K562 (cell line): ENCODE results near the gene CSNK1A1L.

Experiments
- GABPB1 ChIP-seq: sonication (generic); formaldehyde crosslinking; IDR thresholded peaks from 2 replicates; pipeline ENCODE4 v1.8.0; 2022; ENCODE audit warnings: mild to moderate bottlenecking, missing genetic modification reagents
- OTX1 ChIP-seq: fragments of 450-650 bp; formaldehyde crosslinking; IDR thresholded peaks from 2 replicates; pipeline ENCODE4 v1.4.0; 2022; ENCODE audit warnings: mild to moderate bottlenecking
- PHF20 ChIP-seq: fragments of 450-650 bp; IDR thresholded peaks from 2 replicates; pipeline ENCODE4 v1.6.1; 2018; ENCODE audit not compliant: partially characterized antibody
- PML ChIP-seq: IDR thresholded peaks from 2 replicates; pipeline ENCODE4 v1.6.1; 2012; ENCODE audit warnings: low read length, inconsistent platforms
- POLR2A ChIP-seq: fragments of 450-650 bp; conservative IDR thresholded peaks from 2 replicates; pipeline ENCODE4 v1.6.1; 2016
- RBM15 ChIP-seq: fragments of 200-400 bp; formaldehyde crosslinking; IDR thresholded peaks from 2 replicates; pipeline ENCODE4 v1.6.1; 2018; ENCODE audit warnings: mild to moderate bottlenecking, low read length, moderate library complexity; ENCODE audit not compliant: insufficient read depth
- RUNX1 ChIP-seq: sonication (generic); IDR thresholded peaks from 2 replicates; pipeline ENCODE4 v1.6.1; 2016; ENCODE audit warnings: antibody characterized with exemption, low read depth
- ZNF175 ChIP-seq: fragments of 200-800 bp; sonication (Bioruptor generic); IDR thresholded peaks from 2 replicates; pipeline ENCODE4 v1.6.1; 2016; ENCODE audit warnings: low read depth, mild to moderate bottlenecking, missing genetic modification characterization, missing compliant biosample characterization
- ZNF609 ChIP-seq: sonication (generic); formaldehyde crosslinking; IDR thresholded peaks from 2 replicates; pipeline ENCODE4 v1.8.1; 2023; ENCODE audit warnings: missing genetic modification reagents, mild to moderate bottlenecking, borderline replicate concordance
- TF ChIP-seq, protein P1 (sequence below), 3 experiments: IDR thresholded peaks in 2 of 3; conservative IDR thresholded peaks in 1 of 3; 2 replicates each; pipeline ENCODE4 v1.5.1; 2011 to 2012; ENCODE audit warnings: low read length in 3 of 3, mild to moderate bottlenecking in 3 of 3, control low read depth in 2 of 3, improper control_type of control experiment in 1 of 3, inconsistent platforms in 1 of 3, low read depth in 1 of 3, mixed read lengths in 1 of 3, moderate library complexity in 1 of 3; ENCODE audit not compliant: insufficient read depth in 2 of 3

GRCh38 chr13:37144661-37145060 is 39.2 kb upstream of the CSNK1A1L start:
- TF ChIP-seq GABPB1 (CRISPR knock-in tag): no peak
- TF ChIP-seq, protein P1, sequence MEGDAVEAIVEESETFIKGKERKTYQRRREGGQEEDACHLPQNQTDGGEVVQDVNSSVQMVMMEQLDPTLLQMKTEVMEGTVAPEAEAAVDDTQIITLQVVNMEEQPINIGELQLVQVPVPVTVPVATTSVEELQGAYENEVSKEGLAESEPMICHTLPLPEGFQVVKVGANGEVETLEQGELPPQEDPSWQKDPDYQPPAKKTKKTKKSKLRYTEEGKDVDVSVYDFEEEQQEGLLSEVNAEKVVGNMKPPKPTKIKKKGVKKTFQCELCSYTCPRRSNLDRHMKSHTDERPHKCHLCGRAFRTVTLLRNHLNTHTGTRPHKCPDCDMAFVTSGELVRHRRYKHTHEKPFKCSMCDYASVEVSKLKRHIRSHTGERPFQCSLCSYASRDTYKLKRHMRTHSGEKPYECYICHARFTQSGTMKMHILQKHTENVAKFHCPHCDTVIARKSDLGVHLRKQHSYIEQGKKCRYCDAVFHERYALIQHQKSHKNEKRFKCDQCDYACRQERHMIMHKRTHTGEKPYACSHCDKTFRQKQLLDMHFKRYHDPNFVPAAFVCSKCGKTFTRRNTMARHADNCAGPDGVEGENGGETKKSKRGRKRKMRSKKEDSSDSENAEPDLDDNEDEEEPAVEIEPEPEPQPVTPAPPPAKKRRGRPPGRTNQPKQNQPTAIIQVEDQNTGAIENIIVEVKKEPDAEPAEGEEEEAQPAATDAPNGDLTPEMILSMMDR (IDR thresholded peaks at IDR 0.05 in 2 of 3, conservative IDR thresholded peaks at IDR 0.05 in 1 of 3; ENCODE audit: insufficient read depth in 2 of 3, low read depth in 1 of 3, low read length in 3 of 3): no peak
- TF ChIP-seq POLR2A: no peak
- no peak for TF ChIP-seq ZNF609 (CRISPR knock-in tag)
- TF ChIP-seq OTX1 (CRISPR knock-in tag): no peak
- TF ChIP-seq RBM15: no peak
- no peak for TF ChIP-seq RUNX1
- no peak for TF ChIP-seq PML
- no peak for TF ChIP-seq PHF20
- TF ChIP-seq ZNF175 (CRISPR knock-in tag): no peak
